Activated T-cell treated with anti-CD3 and anti-CD28 coated beads, Interleukin-2, amount 50 U/mL, for 24 hours (primary cell): ENCODE measurements around the gene SMIM9.

Experiments used
- DNase-seq: peaks from one replicate; pipeline ENCODE4 v3.0.0-alpha.2; 2020
- H3K27ac Mint-ChIP-seq: 2 replicates; pipeline ENCODE4 v1.8.0; 2020; ENCODE audit warnings: mild to moderate bottlenecking, mixed read lengths
- H3K27me3 Mint-ChIP-seq: 2 replicates; pipeline ENCODE4 v1.8.0; 2020; ENCODE audit warnings: mixed read lengths
- H3K36me3 Mint-ChIP-seq: 2 replicates; pipeline ENCODE4 v1.8.0; 2020; ENCODE audit warnings: low read depth, mixed read lengths
- H3K4me1 Mint-ChIP-seq: 2 replicates; pipeline ENCODE4 v1.8.0; 2020; ENCODE audit warnings: low read depth, mixed read lengths
- H3K4me3 Mint-ChIP-seq: 2 replicates; pipeline ENCODE4 v1.8.0; 2020; ENCODE audit warnings: mild to moderate bottlenecking, moderate library complexity, mixed read lengths
- H3K9me3 Mint-ChIP-seq: 2 replicates; pipeline ENCODE4 v1.8.0; 2020; ENCODE audit warnings: mixed read lengths

SMIM9 gene

GRCh38 chrX:154779261-154779660 lies 55.2 kb downstream of the SMIM9 start:
- Mint-ChIP-seq H3K36me3 (peaks cover 53% of the 10 kb centered on the region), H3K27ac (peak overlapping the region; percentile 54), H3K9me3 (no peaks in the 10 kb centered on the region), H3K4me1 (peaks cover 37% of the 10 kb centered on the region), H3K4me3 (no peak overlapping the region), H3K27me3 (peaks cover 8% of the 10 kb centered on the region)
- DNase-seq = no peak

- no peak overlapping the region for H3K4me3 Mint-ChIP-seq
- DNase-seq = no peak
- H3K9me3 Mint-ChIP-seq = no peaks in the 10 kb centered on the region
- peaks cover 70% of the 10 kb centered on the region for H3K36me3 Mint-ChIP-seq
- peaks cover 8% of the 10 kb centered on the region for H3K27me3 Mint-ChIP-seq
- H3K4me1 Mint-ChIP-seq = peaks cover 36% of the 10 kb centered on the region
- H3K27ac Mint-ChIP-seq = peak overlapping the region; percentile 81
Observed at GRCh38 chrX:154776753-154777152, 57.7 kb downstream of the SMIM9 start.

GRCh38 chrX:154775419-154776349 lies 58.8 kb downstream of the SMIM9 start:
- Mint-ChIP-seq H3K36me3 (peaks cover 78% of the 10 kb centered on the region), H3K27me3 (peaks cover 12% of the 10 kb centered on the region), H3K27ac (peak overlapping the region; percentile 81), H3K4me3 (no peak overlapping the region), H3K4me1 (peaks cover 41% of the 10 kb centered on the region), H3K9me3 (no peaks in the 10 kb centered on the region)
- DNase-seq = no peak

- Mint-ChIP-seq H3K27ac (peak overlapping the region; percentile 19), H3K9me3 (no peaks in the 10 kb centered on the region), H3K4me1 (peaks cover 43% of the 10 kb centered on the region), H3K27me3 (peaks cover 12% of the 10 kb centered on the region), H3K4me3 (no peak overlapping the region), H3K36me3 (peaks cover 89% of the 10 kb centered on the region)
- DNase-seq = no peak
Observed at GRCh38 chrX:154774622-154775021, 59.8 kb downstream of the SMIM9 start.
